GM19035 (cell line): ENCODE results near the gene TOB2.

Experiments used
- ATAC-seq: cut with Tn5 transposase; IDR thresholded peaks from one replicate; pipeline ENCODE4 v1.9.1; 2021; ENCODE audit not compliant: unreplicated experiment

TOB2 gene

DNA sequence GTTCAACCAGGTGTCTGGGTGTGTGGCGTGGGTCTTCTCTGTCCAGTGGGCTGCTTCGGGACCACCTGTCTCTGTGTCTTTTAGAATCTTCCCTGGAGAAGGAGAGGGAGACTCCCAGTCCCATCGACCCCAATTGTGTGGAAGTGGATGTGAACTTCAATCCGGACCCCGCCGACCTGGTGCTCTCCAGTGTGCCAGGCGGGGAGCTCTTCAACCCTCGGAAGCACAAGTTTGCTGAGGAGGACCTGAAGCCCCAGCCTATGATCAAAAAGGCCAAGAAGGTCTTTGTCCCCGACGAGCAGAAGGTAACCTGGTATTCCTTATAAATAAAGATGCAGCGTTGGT is 52.6 kb downstream of the TOB2 start:
- ATAC-seq, result no peak

DNA sequence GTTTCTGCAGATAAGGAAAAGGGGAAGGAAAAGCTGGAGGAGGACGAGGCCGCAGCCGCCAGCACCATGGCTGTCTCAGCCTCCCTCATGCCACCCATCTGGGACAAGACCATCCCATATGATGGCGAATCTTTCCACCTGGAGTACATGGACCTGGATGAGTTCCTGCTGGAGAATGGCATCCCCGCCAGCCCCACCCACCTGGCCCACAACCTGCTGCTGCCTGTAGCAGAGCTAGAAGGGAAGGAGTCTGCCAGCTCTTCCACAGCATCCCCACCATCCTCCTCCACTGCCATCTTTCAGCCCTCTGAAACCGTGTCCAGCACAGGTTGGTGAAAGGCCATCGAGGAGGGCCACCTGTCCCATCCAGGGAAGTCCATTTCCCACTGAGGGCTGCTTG is 59.3 kb downstream of the TOB2 start:
- no peak for ATAC-seq

DNA sequence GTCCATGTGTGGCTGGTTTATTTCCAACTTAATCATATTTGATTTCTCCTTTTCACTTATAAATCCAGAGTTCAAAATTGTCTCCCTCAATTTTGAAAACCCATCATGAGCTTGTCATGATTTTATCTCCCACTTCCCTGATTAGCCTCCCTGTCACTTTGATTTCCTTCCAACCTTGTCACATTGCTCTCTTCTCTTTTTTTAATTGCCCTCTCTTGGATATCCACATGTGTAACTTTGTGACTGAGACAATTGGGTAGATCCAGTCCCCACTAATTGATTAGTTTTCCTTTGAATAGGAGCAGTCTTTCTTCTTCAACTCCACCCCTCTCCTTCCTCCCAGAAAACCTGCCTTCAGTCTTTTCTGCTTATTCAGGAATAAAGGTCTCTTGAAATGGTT is 62.5 kb downstream of the TOB2 start:
- ATAC-seq, result no peak
